HG02642 (cell line): ENCODE data around the gene EFCAB9.
A peak's percentile ranks its signal among the peaks of the same experiment; 100 is the strongest.

Experiments
- ATAC-seq: cut with Tn5 transposase; IDR thresholded peaks from one replicate; pipeline ENCODE4 v1.9.1; 2021; ENCODE audit warnings: mild to moderate bottlenecking; ENCODE audit not compliant: unreplicated experiment, poor library complexity

EFCAB9 gene

GRCh38 chr5:172164769-172165212, 29.2 kb upstream of the EFCAB9 start:
- no peak for ATAC-seq

- ATAC-seq: peak; percentile 61
Measured at GRCh38 chr5:172165465-172165864, 28.5 kb upstream of the EFCAB9 start.

- no peak for ATAC-seq
Measured at GRCh38 chr5:172166030-172166826, 27.7 kb upstream of the EFCAB9 start.

DNA sequence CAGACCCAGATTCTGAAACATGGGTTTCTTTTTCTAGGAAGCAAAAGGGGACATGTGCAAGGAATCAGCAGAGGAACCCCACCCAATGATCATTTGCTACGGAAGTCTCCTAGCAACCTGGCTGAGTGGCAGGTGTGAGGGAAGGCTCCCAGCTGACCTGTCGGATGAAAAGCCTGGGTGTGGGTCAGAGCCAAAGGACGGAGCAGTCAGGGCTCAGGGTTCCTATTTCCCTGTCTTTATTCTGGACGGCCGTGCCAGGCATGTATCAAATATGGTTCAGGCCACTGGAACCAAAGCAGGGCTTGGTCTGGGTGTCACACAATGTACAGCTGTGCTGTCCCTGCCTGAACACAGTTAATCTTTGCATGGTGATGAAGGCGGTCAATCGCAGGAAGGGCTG, 26.1 kb upstream of the EFCAB9 start:
- no peak for ATAC-seq

- no peak for ATAC-seq
Measured at GRCh38 chr5:172168311-172168710, 25.7 kb upstream of the EFCAB9 start.

DNA sequence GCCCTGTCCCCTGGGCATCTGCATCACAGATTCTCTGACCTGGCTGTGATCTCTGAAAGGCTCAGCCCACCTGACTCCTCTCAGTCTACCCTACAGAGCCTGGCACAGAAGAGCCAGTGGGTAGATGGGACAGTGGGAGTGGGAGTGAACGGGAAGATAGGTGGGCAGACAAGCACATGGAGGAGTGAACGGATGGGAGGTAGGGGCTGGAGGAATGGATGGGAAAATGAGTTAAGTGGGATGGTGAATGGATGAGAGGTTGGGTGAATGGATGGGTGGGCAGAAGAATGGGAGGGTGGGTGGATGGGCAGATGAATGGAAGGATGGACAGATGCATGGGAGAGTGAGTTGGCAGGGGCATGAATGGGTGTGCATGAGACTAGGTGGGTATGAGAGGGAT, 24.8 kb upstream of the EFCAB9 start:
- ATAC-seq: no peak

GRCh38 chr5:172170251-172170701, 23.7 kb upstream of the EFCAB9 start:
- ATAC-seq: no peak

- ATAC-seq: no peak
Measured at GRCh38 chr5:172171118-172171517, 22.9 kb upstream of the EFCAB9 start.

DNA sequence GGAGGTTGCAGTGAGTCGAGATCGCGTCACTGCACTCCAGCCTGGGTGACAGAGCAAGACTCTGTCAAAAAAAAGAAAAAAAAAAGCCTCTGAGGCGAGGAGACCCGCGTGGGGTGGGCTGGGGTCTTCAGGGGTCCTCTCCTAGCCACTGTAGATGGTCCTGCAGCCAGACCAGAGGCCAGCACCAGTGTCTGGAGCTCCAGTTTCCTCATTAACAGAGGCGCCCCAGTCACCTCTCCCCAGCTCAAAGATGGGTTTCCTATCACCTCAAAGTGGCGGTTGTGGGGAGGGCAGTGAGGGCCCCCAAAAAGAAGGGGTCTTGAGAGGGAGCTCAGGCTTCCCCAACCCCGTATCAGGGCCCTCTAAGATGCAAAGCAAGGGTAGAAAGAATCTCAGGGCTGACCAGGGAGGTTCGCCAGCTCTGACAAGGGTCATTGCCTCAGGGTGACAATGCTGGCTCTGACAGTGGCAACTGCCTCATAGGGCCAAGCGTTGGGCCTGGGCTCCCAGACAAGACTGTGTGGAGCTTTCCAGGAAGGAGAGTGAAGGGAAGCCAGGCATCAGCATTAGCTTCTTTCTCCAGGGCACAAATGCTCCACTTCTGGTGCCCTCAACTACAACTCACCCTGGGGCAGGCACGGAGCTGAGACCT, 20.9 kb upstream of the EFCAB9 start:
- no peak for ATAC-seq

DNA sequence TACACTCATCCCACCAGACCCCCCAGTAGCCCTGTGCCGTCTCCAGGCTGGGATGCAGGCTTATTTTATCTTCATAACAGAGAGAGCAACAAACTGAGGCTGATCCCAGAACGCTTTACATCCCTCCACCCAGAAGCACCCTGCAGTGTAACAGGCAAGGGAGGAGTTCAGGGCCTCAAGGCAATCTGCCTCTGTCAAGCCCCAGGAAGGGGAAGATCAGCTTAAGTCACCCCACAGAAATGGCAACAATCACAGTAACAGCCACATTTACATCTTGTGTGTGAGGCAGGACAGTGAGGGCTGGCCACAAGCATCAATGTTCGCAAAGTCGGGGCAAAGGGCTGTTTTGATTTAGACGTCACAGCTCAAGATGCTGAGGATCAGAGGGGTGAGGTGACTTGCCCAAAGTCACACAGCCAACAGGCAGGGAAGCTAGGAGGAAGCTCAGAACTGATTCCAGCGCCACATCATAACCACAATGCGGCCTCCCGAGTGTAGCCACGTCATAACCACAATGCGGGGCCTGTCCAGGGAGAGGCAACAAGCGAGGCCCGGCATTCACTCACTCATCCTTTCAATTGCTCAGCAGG, 20.3 kb upstream of the EFCAB9 start:
- no peak for ATAC-seq

DNA sequence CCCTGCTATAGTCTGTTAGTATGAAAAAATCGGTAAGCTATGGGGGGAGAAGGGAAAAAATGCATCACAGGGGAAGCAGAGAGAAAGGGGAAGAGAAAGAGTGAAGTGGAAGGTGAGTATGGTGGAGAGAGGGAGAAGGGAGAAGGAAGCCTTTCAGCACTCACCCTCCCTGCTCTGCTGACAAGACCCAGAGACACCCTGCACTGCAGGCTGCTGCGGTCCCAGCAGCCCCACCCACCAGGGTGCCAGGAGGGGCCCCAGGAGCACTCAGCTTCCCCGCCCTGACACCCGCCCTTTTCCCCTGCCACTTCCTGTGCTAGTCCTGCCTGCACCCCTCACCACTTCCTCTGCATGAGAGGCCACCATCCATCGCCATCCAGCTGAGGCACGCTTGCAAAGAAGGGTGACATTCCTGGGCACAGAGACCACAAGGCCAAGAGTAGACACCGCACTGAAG, 18.7 kb upstream of the EFCAB9 start:
- peak; percentile 55 for ATAC-seq

GRCh38 chr5:172177176-172177575, 16.8 kb upstream of the EFCAB9 start:
- no peak for ATAC-seq

DNA sequence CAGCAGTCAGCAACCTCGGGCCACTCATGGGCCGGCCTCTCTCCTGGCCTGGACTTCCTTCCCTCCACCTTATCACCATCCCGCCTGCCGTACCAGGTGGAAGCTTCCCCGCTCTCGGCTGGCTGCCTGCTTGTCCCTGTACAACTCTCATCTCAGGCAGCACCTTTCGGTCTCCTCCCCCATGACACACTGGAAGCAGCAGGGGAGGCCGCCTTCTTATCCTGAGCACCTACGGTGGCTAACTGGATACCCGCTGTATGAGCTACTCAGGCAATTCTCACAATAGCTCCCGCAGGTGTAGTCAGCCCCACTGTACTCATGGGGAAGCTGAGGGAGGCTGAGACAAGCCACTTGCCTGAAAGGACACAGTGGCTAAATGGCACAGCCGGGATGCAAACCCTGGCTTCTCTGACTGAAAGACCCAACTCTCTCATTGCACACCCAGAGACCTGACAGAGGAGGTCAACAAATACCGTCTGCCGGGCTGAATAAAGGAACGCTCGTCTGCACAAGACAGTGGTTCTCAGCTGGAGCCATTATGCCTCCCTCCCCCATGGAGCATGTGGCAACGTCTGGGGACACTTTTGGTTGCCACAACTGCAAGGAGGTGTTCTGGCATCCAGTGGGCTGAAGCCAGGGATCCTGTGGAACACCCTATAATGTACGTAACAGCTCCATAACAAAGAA, 15.5 kb upstream of the EFCAB9 start:
- no peak for ATAC-seq

- ATAC-seq: peak; percentile 42
Measured at GRCh38 chr5:172178991-172179989, 14.7 kb upstream of the EFCAB9 start.

GRCh38 chr5:172180936-172181335, 13.0 kb upstream of the EFCAB9 start:
- ATAC-seq: no peak

DNA sequence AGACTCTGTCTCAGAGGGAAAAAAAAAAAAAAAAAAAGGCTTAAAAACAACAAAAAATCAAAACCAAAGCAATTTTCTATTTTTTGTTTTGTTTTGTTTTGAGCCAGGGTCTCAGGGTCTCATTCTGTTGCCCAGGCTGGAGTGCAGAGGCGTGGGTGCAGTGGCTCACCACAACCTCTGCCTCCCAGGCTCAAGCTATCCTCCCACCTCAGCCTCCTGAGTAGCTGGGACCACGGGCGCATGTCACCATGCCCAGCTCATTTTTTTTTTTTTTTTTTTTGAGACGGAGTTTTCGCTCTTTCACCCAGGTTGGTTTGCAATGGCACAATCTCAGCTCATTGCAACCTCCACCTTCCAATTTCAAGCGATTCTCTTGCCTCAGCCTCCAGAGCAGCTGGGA, 11.7 kb upstream of the EFCAB9 start:
- ATAC-seq: no peak

DNA sequence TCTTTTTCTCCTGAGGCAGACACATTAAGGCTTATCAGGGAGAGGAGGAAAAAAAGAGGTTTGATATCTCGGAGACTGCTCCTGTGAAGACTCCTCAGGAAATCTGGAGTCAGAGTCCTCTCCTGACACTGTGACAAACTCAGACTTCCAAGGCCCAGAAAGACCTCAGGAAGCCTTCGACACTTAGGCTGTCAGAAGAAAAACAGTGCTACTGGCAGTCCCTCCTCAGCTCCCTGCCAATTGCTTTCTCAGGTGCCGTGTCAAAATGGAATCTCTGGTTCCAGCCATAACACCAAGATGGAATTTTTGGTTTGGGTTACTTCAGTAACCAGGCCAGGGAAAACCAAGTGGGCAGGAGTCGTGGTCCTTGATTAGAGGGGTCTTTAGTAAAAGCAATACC, 10.1 kb upstream of the EFCAB9 start:
- no peak for ATAC-seq

DNA sequence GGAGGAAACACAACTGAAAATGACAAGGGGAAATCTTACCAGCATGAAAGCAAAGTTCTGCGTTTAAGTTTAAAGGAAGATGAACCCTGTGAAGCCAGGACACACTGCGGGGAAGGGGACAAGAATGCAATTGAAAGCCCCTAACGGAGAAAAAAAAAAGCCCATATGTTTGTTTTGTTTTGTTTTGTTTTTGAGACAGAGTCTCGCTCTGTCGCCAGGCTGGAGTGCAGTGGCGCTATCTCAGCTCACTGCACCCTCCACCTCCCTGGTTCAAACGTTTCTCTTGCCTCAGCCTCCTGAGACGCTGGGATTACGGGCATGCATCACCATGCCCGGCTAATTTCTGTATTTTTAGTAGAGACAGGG, 8.9 kb upstream of the EFCAB9 start:
- ATAC-seq: no peak

GRCh38 chr5:172186114-172186695, 7.8 kb upstream of the EFCAB9 start:
- no peak for ATAC-seq
